ENCODE data around the gene PLK2.

GRCh38 chr5:58450811-58451629 lies 8.9 kb downstream of the PLK2 start:
- no peak for TF ChIP-seq POLR2A (IDR thresholded peaks at IDR 0.05)
- TF ChIP-seq, protein P1, sequence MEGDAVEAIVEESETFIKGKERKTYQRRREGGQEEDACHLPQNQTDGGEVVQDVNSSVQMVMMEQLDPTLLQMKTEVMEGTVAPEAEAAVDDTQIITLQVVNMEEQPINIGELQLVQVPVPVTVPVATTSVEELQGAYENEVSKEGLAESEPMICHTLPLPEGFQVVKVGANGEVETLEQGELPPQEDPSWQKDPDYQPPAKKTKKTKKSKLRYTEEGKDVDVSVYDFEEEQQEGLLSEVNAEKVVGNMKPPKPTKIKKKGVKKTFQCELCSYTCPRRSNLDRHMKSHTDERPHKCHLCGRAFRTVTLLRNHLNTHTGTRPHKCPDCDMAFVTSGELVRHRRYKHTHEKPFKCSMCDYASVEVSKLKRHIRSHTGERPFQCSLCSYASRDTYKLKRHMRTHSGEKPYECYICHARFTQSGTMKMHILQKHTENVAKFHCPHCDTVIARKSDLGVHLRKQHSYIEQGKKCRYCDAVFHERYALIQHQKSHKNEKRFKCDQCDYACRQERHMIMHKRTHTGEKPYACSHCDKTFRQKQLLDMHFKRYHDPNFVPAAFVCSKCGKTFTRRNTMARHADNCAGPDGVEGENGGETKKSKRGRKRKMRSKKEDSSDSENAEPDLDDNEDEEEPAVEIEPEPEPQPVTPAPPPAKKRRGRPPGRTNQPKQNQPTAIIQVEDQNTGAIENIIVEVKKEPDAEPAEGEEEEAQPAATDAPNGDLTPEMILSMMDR (IDR thresholded peaks at IDR 0.05), result no peak
